ENCODE results near the gene PANX2.

GRCh38 chr22:50178471-50178864 is 7.9 kb downstream of the PANX2 start:
- TF ChIP-seq POLR2AphosphoS5 (IDR thresholded peaks at IDR 0.05; ENCODE audit: insufficient read depth in 1 of 2, low read depth in 1 of 2) (no peak), CTCF (IDR thresholded peaks at IDR 0.05) (no peak), POLR2A (IDR thresholded peaks at IDR 0.05) (no peak)
